Choroid plexus epithelial cell (primary cell): ENCODE results near the gene CLIP2.
"Not testable (repeated sequence)": the region's sequence is repeated elsewhere in the genome, so short reads cannot be mapped to it uniquely, and the experiment has no call there.

ENCODE experiments used
- DNase-seq: peaks from one replicate; pipeline ENCODE4 v3.0.0-alpha.2; 2010; ENCODE audit warnings: low read depth
- H3K4me3 ChIP-seq: 2 replicates; pipeline ENCODE4 v1.5.1; 2011; ENCODE audit warnings: low read depth, mild to moderate bottlenecking, control low read depth, low read length, moderate library complexity
- TF ChIP-seq, protein P1 (sequence below): conservative IDR thresholded peaks from 2 replicates; pipeline ENCODE4 v1.5.1; 2011; ENCODE audit warnings: low read depth, mild to moderate bottlenecking, control low read depth, inconsistent platforms, low read length, moderate library complexity

Gene CLIP2

GRCh38 chr7:74407958-74408357, 118.8 kb downstream of the CLIP2 start:
- H3K4me3 ChIP-seq: no peak overlapping the region
- TF ChIP-seq, protein P1, sequence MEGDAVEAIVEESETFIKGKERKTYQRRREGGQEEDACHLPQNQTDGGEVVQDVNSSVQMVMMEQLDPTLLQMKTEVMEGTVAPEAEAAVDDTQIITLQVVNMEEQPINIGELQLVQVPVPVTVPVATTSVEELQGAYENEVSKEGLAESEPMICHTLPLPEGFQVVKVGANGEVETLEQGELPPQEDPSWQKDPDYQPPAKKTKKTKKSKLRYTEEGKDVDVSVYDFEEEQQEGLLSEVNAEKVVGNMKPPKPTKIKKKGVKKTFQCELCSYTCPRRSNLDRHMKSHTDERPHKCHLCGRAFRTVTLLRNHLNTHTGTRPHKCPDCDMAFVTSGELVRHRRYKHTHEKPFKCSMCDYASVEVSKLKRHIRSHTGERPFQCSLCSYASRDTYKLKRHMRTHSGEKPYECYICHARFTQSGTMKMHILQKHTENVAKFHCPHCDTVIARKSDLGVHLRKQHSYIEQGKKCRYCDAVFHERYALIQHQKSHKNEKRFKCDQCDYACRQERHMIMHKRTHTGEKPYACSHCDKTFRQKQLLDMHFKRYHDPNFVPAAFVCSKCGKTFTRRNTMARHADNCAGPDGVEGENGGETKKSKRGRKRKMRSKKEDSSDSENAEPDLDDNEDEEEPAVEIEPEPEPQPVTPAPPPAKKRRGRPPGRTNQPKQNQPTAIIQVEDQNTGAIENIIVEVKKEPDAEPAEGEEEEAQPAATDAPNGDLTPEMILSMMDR: no peak
- no peak for DNase-seq

GRCh38 chr7:74409571-74409970, 120.4 kb downstream of the CLIP2 start:
- TF ChIP-seq, protein P1: no peak
- no peak for DNase-seq
- H3K4me3 ChIP-seq: no peak overlapping the region

DNA sequence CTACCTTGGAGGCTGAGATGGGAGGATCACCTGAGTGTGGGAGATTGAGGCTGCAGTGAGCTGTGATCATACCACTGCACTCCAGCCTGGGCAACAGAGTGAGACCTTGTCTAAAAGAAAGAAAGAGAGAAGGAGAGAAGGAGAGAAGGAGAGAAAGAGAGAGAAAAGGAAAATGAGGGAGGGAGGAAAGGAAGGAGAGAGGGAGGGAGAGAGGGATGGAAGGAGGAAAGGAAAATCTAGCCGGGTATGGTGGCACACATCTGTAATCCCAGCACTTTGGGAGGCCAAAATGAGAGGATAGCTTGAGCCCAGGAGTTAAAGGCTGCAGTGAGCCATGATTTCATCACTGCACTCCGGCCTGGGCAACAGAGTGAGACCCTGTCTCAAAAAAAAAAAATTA, 121.6 kb downstream of the CLIP2 start:
- TF ChIP-seq, protein P1: no peak

GRCh38 chr7:74411571-74411970, 122.4 kb downstream of the CLIP2 start:
- not testable (repeated sequence) for DNase-seq, H3K4me3 ChIP-seq

More for the DNA sequence above, 121.6 kb downstream of the CLIP2 start:
- no peak overlapping the region for H3K4me3 ChIP-seq
- no peak for DNase-seq

DNA sequence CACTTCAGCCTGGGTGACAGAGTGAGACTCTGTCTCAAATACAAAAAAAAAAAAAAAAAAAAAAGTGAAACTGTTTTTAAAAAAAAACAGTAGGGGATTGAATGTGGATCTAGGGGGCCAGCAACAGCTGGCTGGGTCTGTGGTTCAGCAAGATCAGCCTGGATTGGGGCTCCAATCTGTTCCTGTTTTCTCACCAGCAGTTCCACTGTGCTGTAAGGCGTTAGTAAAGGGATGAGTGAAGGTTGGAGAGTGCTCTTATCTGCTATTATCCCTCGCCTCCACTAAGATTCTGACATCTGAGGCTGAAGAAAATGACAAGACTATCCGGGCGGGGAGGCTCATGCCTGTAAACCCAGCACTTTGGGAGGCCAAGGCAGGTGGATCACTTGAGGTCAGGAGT, 122.8 kb downstream of the CLIP2 start:
- TF ChIP-seq, protein P1: no peak
- DNase-seq: no peak
- no peak overlapping the region for H3K4me3 ChIP-seq

GRCh38 chr7:74412603-74413002, 123.4 kb downstream of the CLIP2 start:
- DNase-seq: peak; percentile 39
- H3K4me3 ChIP-seq: no peak overlapping the region
- TF ChIP-seq, protein P1: no peak

DNA sequence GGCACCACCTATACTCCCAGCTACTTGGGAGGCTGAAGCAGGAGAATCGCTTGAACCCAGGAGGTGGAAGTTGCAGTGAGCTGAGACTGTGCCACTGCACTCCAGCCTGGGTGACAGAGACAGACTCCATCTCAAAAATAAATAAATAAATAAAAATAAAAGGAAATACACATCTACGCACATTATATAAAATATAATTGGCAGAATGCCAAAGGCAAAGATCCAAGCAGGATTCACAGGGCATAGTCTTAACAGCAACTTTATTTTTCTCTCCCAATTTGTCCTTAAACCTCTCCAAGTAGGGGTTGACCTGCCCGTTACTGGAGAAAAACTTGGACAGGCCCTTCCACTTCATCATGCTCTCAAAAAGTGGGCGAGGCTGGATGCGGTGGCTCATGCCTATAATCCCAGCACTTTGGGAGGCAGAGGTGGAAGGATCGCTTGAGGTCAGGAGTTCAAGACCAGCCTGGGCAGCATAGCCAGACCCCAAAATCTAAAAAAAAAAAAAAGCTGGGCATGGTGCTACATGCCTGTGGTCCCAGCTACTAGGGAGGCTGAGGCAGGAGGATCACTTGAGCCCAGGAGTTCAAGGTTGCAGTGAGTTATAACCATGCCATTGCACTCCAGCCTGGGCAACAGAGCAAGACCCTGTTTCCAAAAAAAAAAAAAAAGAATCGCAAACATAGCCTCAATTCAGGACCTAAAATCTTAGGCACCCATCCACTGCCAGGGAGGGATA, 125.6 kb downstream of the CLIP2 start:
- H3K4me3 ChIP-seq, DNase-seq: not testable (repeated sequence)

- no peak overlapping the region for H3K4me3 ChIP-seq
- TF ChIP-seq, protein P1: peak; percentile 97
- peak; percentile 76 for DNase-seq
Measured at GRCh38 chr7:74417419-74417971, 128.3 kb downstream of the CLIP2 start.
